K562 (cell line): ENCODE data around the gene TMEM156. TPM values are rescaled to one million over a fixed set of nuclear protein-coding genes. Genes with fewer than 3 reads are reported as not detected.

ENCODE experiments used
- ATAC-seq: fragments of 200-7000 bp; cut with Tn5 transposase; 3 replicates; pipeline ENCODE4 v1.9.1; 2020; ENCODE audit warnings: moderate library complexity
- BruUV-seq: library from RNA; stranded (reverse); fragments of 400-500 nt; replicated peaks from 2 replicates; lab custom pipeline; 2021; lab: Mats Ljungman, UMichigan
- CTCF ChIA-PET: fragments of 300-600 bp; formaldehyde crosslinking; extraction: SDS; loops from one replicate; lab custom pipeline; 2021; ENCODE audit warnings: low intra/inter-chr PET ratio; lab: Yijun Ruan, JAX
- POLR2A ChIA-PET: fragments of 300-600, 350-650 bp; sonication (Branson Sonifier 250); formaldehyde crosslinking; extraction: SDS; loops from one replicate; lab custom pipeline; 2021; ENCODE audit warnings: antibody characterized with exemption, inconsistent platforms; lab: Yijun Ruan, JAX
- DNase-seq, 4 experiments: peaks; one replicate each; pipeline versions ENCODE4 v3.0.0 to v3.0.0-alpha.2; 2011 to 2018; ENCODE audit warnings: low spot score in 3 of 4, mixed read lengths in 3 of 4; ENCODE audit errors: extremely low read depth in 1 of 4
- FAIRE-seq: peaks from 2 replicates; lab custom pipeline; 2011; peaks lifted over from hg19 to GRCh38; lab: Jason Lieb, UNC
- H2AFZ ChIP-seq: 2 replicates; pipeline ENCODE4 v1.6.0; 2011; ENCODE audit warnings: low read depth, low read length, control low read depth, inconsistent platforms
- H3K27ac ChIP-seq: fragments of 200-600 bp; 3 replicates; pipeline ENCODE4 v1.8.0; 2011; ENCODE audit warnings: low read depth, mild to moderate bottlenecking, control low read depth, inconsistent platforms, low read length, moderate library complexity, mixed read lengths; ENCODE audit errors: extremely low read depth
- H3K27me3 ChIP-seq, 2 experiments: fragments of 300-600 bp in 1 of 2; 2 replicates in 1 of 2; 3 replicates in 1 of 2; pipeline versions ENCODE4 v1.6.0 to v1.8.0; 2011; ENCODE audit warnings: inconsistent platforms in 2 of 2, low read length in 2 of 2, mild to moderate bottlenecking in 1 of 2, mixed read lengths in 1 of 2, moderate library complexity in 1 of 2; ENCODE audit not compliant: control insufficient read depth in 2 of 2, insufficient read depth in 2 of 2
- H3K36me3 ChIP-seq: fragments of 300-600 bp; 3 replicates; pipeline ENCODE4 v1.8.0; 2011; ENCODE audit warnings: mild to moderate bottlenecking, low read length, inconsistent platforms; ENCODE audit not compliant: control insufficient read depth, insufficient read depth
- H3K4me1 ChIP-seq, 2 experiments: fragments of 200-600 bp in 1 of 2; replicated peaks in 1 of 2; 2 replicates in 1 of 2; 3 replicates in 1 of 2; pipeline versions ENCODE4 v1.5.1 to v1.8.0; 2011; ENCODE audit warnings: inconsistent platforms in 2 of 2, low read length in 2 of 2, mild to moderate bottlenecking in 1 of 2, mixed read lengths in 1 of 2, moderate library complexity in 1 of 2; ENCODE audit not compliant: control insufficient read depth in 2 of 2, insufficient read depth in 2 of 2
- H3K4me2 ChIP-seq: 2 replicates; pipeline ENCODE4 v1.6.1; 2011; ENCODE audit warnings: low read length, control low read depth, inconsistent platforms, mixed read lengths; ENCODE audit not compliant: insufficient read depth
- H3K4me3 ChIP-seq: fragments of 200-600 bp; sonication (generic), shearing (Covaris generic); 2 replicates; pipeline ENCODE4 v1.5.1; 2016; ENCODE audit warnings: control low read depth, inconsistent platforms
- H3K79me2 ChIP-seq: fragments of 200-600 bp; 3 replicates; pipeline ENCODE4 v1.8.0; 2011; ENCODE audit warnings: low read length, inconsistent platforms; ENCODE audit not compliant: control insufficient read depth, insufficient read depth
- H3K9ac ChIP-seq, 2 experiments: 2 replicates each; pipeline versions ENCODE4 v1.6.0 to v1.6.1; 2011; ENCODE audit warnings: low read depth in 2 of 2, low read length in 2 of 2, control low read depth in 1 of 2, inconsistent platforms in 1 of 2, mild to moderate bottlenecking in 1 of 2, mixed read lengths in 1 of 2; ENCODE audit not compliant: insufficient read depth in 1 of 2
- H3K9me1 ChIP-seq: one replicate; pipeline ENCODE4 v1.6.0; 2011; ENCODE audit warnings: inconsistent platforms, mild to moderate bottlenecking, low read length, moderate library complexity; ENCODE audit not compliant: control insufficient read depth, insufficient read depth
- H3K9me3 ChIP-seq: replicated peaks from 2 replicates; pipeline ENCODE4 v1.5.1; 2011; ENCODE audit warnings: low read depth, low read length, inconsistent platforms; ENCODE audit not compliant: control insufficient read depth, insufficient read depth
- H4K20me1 ChIP-seq: replicated peaks from 2 replicates; pipeline ENCODE4 v1.6.1; 2011; ENCODE audit warnings: low read length, inconsistent platforms, mixed read lengths; ENCODE audit not compliant: control insufficient read depth, insufficient read depth
- BRF1 ChIP-seq: IDR thresholded peaks from 3 replicates; pipeline ENCODE4 v1.6.1; 2011; ENCODE audit warnings: borderline replicate concordance, mild to moderate bottlenecking; ENCODE audit not compliant: insufficient read length; ENCODE audit errors: extremely low read depth
- CEBPB ChIP-seq: fragments of 450-650 bp; IDR thresholded peaks from 2 replicates; pipeline ENCODE4 v1.6.1; 2016; ENCODE audit warnings: missing genetic modification characterization, missing compliant biosample characterization
- CEBPG ChIP-seq, 3 experiments: fragments of 200-800 bp in 1 of 3; sonication (Bioruptor generic) in 1 of 3; sonication (generic) in 1 of 3; formaldehyde crosslinking in 1 of 3; IDR thresholded peaks in 2 of 3; conservative IDR thresholded peaks in 1 of 3; 2 replicates each; pipeline versions ENCODE4 v1.6.1 to v1.8.0; 2016 to 2022; ENCODE audit warnings: missing compliant biosample characterization in 2 of 3, missing genetic modification characterization in 2 of 3, mild to moderate bottlenecking in 1 of 3, missing genetic modification reagents in 1 of 3
- GATAD2B ChIP-seq: fragments of 450-650 bp; IDR thresholded peaks from 2 replicates; pipeline ENCODE4 v1.6.1; 2017; ENCODE audit warnings: mild to moderate bottlenecking, borderline replicate concordance
- GTF2E2 ChIP-seq: fragments of 200-800 bp; sonication (Bioruptor generic); IDR thresholded peaks from 2 replicates; pipeline ENCODE4 v1.6.1; 2016; ENCODE audit warnings: missing genetic modification characterization, missing compliant biosample characterization
- HINFP ChIP-seq: fragments of 450-650 bp; conservative IDR thresholded peaks from 2 replicates; pipeline ENCODE4 v1.6.1; 2016; ENCODE audit warnings: missing genetic modification characterization, low read depth, mild to moderate bottlenecking, control low read depth, missing compliant biosample characterization
- NCOA1 ChIP-seq: fragments of 450-650 bp; IDR thresholded peaks from 2 replicates; pipeline ENCODE4 v1.6.1; 2016; ENCODE audit warnings: low read depth
- POLR2H ChIP-seq: IDR thresholded peaks from 2 replicates; pipeline ENCODE4 v1.6.1; 2016; ENCODE audit warnings: missing genetic modification characterization, low read depth, mild to moderate bottlenecking, control low read depth, missing compliant biosample characterization, moderate library complexity
- PREB ChIP-seq: sonication (generic); formaldehyde crosslinking; IDR thresholded peaks from 2 replicates; pipeline ENCODE4 v1.8.1; 2023; ENCODE audit warnings: mild to moderate bottlenecking, missing genetic modification reagents
- RBFOX2 ChIP-seq: fragments of 200-400 bp; formaldehyde crosslinking; IDR thresholded peaks from 2 replicates; pipeline ENCODE4 v1.6.1; 2017; ENCODE audit warnings: low read depth, mild to moderate bottlenecking, low read length, moderate library complexity
- ZNF23 ChIP-seq: fragments of 250-450 bp; sonication (Bioruptor Pico); IDR thresholded peaks from 2 replicates; pipeline ENCODE4 v1.4.0; 2020; ENCODE audit warnings: mild to moderate bottlenecking
- ZNF655 ChIP-seq: fragments of 250-450 bp; sonication (Bioruptor Pico); IDR thresholded peaks from 2 replicates; pipeline ENCODE4 v1.5.0; 2021
- WGBS: fragments of 100-300 bp; shearing (Covaris generic); methylation state at CpG from one replicate; pipeline ENCODE4 v1.1.6; 2016; ENCODE audit warnings: low coverage, mixed read lengths; ENCODE audit not compliant: insufficient coverage; ENCODE audit errors: missing lambda C conversion rate; 5-methylcytosine and 5-hydroxymethylcytosine counted together
- in situ Hi-C: fragments of 300-500 bp; cut with MboI; formaldehyde crosslinking; loops from 4 replicates; pipeline ENCODE4 v1.15.0; 2018; ENCODE audit warnings: inconsistent platforms, mixed read lengths
- intact Hi-C: fragments of 100-400 bp; cut with micrococcal nuclease; formaldehyde crosslinking; loops from 2 replicates; pipeline ENCODE4 v1.14.2; 2022
- polyA plus RNA-seq, 8 experiments: library from polyadenylated mRNA; depleted of rRNA in 4 of 8; stranded (reverse) in 5 of 8; unstranded in 3 of 8; fragments of >200 nt; fragmentation: Nextera tagmentation in 2 of 8; fragmentation: Illumina TruSeq in 1 of 8; extraction: Ambion mirVana in 2 of 8; extraction: Trizol in 1 of 8; gene quantifications; 2 replicates each; pipeline versions ENCODE4 v1.2.1 to v1.2.3, GENCODE V29; 2011 to 2014; ENCODE audit warnings: inconsistent platforms in 1 of 8, missing spikeins in 1 of 8
- total RNA-seq, 7 experiments: library from RNA; depleted of rRNA in 6 of 7; stranded (reverse); fragments of >200 nt in 6 of 7; fragmentation: Illumina TruSeq in 2 of 7; extraction: Trizol in 2 of 7; gene quantifications; 2 replicates each; pipeline versions ENCODE4 v1.2.1 to v1.2.3, GENCODE V29; 2011 to 2021; ENCODE audit warnings: low replicate concordance in 1 of 7
- TF ChIP-seq, protein P1 (sequence below), 2 experiments: fragments of 200-800 bp in 1 of 2; sonication (Bioruptor generic) in 1 of 2; sonication (generic) in 1 of 2; formaldehyde crosslinking in 1 of 2; IDR thresholded peaks in 1 of 2; conservative IDR thresholded peaks in 1 of 2; 2 replicates each; pipeline versions ENCODE4 v1.5.0 to v1.6.1; 2016 to 2020; ENCODE audit warnings: missing compliant biosample characterization in 1 of 2, missing genetic modification characterization in 1 of 2, missing genetic modification reagents in 1 of 2

TMEM156 gene
- total and polyA plus RNA-seq, 9 of the 15 experiments (the other 6 are each of a cell fraction or from before 2014, with no cell fraction given): 3.5 to 9.6 (median 6.4) TPM

- no TSS peak for BruUV-seq
- FAIRE-seq: no peak
- Histone ChIP-seq H3K27ac (peak overlapping the region; percentile 62; the same call in 2 of the 3 replicates), H2AFZ (peak overlapping the region; percentile 77), H3K79me2 (peaks cover 15% of the 10 kb centered on the region; the same call in 2 of the 3 replicates), H3K9me1 (no peaks in the 10 kb centered on the region), H3K27me3 (no peaks in the 10 kb centered on the region), H4K20me1 (no peaks in the 10 kb centered on the region), H3K36me3 (no peaks in the 10 kb centered on the region), H3K4me2 (peak overlapping the region; percentile 13; the same call in 1 of the 2 replicates), H3K9me3 (no peaks in the 10 kb centered on the region), H3K4me1 (peaks cover 12 to 14% of the 10 kb centered on the region in 2 experiments; a peak in 4 of 5 replicates), H3K4me3 (peak overlapping the region; percentile 17), H3K9ac (peak overlapping the region in 1 of 2 experiments; percentile 49; a peak in 3 of 4 replicates)
- peak; percentile 3; the same call in 1 of the 3 replicates for ATAC-seq
- intact Hi-C loops (no loop called here), in situ Hi-C loops (no loop called here)
- DNase-seq: no peak
- 20% methylated on average over 3 of the region's 3 CpGs for WGBS
- ChIA-PET POLR2A (interaction anchor here (1.0 to 1.4 kb wide), 2 partner anchors 13 to 20 kb away, joined by 5 to 11 read pairs; no protein-coding TSS in a partner anchor), CTCF (no interaction called here)
- 0 out of 2 replicates have a peak, but pooled peaks have one; percentile 35 for TF ChIP-seq GATAD2B
- no peak for TF ChIP-seq ZNF23
- peak; percentile 33; the same call in 1 of the 2 replicates for TF ChIP-seq POLR2H (tag)
- TF ChIP-seq ZNF655 (CRISPR knock-in tag): no peak
- TF ChIP-seq CEBPG (CRISPR knock-in tag; IDR thresholded peaks at IDR 0.05): no peak
- TF ChIP-seq CEBPG (tag; conservative IDR thresholded peaks at IDR 0.05 in 1 of 2, IDR thresholded peaks at IDR 0.05 in 1 of 2): peak; percentile 42 to 74; a peak in 2 of 4 replicates
- 0 out of 2 replicates have a peak, but pooled peaks have one; percentile 58 for TF ChIP-seq GTF2E2 (tag)
- TF ChIP-seq RBFOX2: peak; percentile 40; the same call in 1 of the 2 replicates
- no peak for TF ChIP-seq PREB (CRISPR knock-in tag)
- no peak for TF ChIP-seq BRF1
- TF ChIP-seq, protein P1, sequence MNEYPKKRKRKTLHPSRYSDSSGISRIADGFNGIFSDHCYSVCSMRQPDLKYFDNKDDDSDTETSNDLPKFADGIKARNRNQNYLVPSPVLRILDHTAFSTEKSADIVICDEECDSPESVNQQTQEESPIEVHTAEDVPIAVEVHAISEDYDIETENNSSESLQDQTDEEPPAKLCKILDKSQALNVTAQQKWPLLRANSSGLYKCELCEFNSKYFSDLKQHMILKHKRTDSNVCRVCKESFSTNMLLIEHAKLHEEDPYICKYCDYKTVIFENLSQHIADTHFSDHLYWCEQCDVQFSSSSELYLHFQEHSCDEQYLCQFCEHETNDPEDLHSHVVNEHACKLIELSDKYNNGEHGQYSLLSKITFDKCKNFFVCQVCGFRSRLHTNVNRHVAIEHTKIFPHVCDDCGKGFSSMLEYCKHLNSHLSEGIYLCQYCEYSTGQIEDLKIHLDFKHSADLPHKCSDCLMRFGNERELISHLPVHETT (CRISPR knock-in tag; conservative IDR thresholded peaks at IDR 0.05 in 1 of 2, IDR thresholded peaks at IDR 0.05 in 1 of 2): no peak
- no peak for TF ChIP-seq NCOA1
- TF ChIP-seq CEBPB: peak; percentile 34; the same call in 1 of the 2 replicates
- TF ChIP-seq HINFP (tag): no peak
These were observed 1.5 kb downstream of the TMEM156 start for GRCh38 chr4:39030725-39031124.
